Heart right ventricle (tissue), 16 donors: ENCODE results near the gene SLC25A28. TPM values are rescaled to one million over a fixed set of nuclear protein-coding genes. Genes with fewer than 3 reads are reported as not detected.

Experiments used
- ATAC-seq, 8 donors: fragments of 200-7000 bp; cut with Tn5 transposase; one replicate each; pipeline ENCODE4 v1.9.1; 2020; ENCODE audit warnings: mild to moderate bottlenecking in 8 of 8, moderate library complexity in 8 of 8, moderate number of reproducible peaks in 1 of 8
- DNase-seq, 2 donors: peaks; one replicate each; pipeline ENCODE4 v3.0.0-alpha.2; 2020
- H3K27ac ChIP-seq, 10 donors: fragments of 200-600 bp; sonication (generic) in 2 of 10; one replicate each; pipeline versions ENCODE4 v1.5.0 to v1.8.0; 2020 to 2022; ENCODE audit warnings: mild to moderate bottlenecking in 3 of 10
- H3K27me3 ChIP-seq, 7 donors: fragments of 200-600 bp; one replicate each; pipeline ENCODE4 v1.8.0; 2021 to 2022; ENCODE audit warnings: mild to moderate bottlenecking in 2 of 7
- H3K36me3 ChIP-seq, 9 donors: fragments of 200-600 bp; sonication (generic) in 1 of 9; one replicate each; pipeline versions ENCODE4 v1.5.0 to v1.8.0; 2020 to 2022; ENCODE audit warnings: mild to moderate bottlenecking in 2 of 9
- H3K4me1 ChIP-seq, 9 donors: fragments of 200-600 bp; sonication (generic) in 1 of 9; one replicate each; pipeline versions ENCODE4 v1.5.0 to v1.8.0; 2020 to 2022; ENCODE audit warnings: mild to moderate bottlenecking in 4 of 9
- H3K4me3 ChIP-seq, 10 donors: fragments of 200-600 bp; sonication (generic) in 2 of 10; one replicate each; pipeline versions ENCODE4 v1.5.0 to v1.8.0; 2020 to 2022; ENCODE audit warnings: mild to moderate bottlenecking in 7 of 10, moderate library complexity in 2 of 10
- H3K9me3 ChIP-seq, 11 donors: fragments of 200-600 bp in 10 of 11; sonication (generic) in 2 of 11; one replicate each; pipeline versions ENCODE4 v1.5.0 to v1.8.0; 2013 to 2022; ENCODE audit warnings: mild to moderate bottlenecking in 2 of 11, control low read depth in 1 of 11, moderate library complexity in 1 of 11
- WGBS, 2 donors: extraction: QIAGEN DNeasy Blood & Tissue Kit; methylation state at CpG; one replicate each; pipeline ENCODE4 v1.1.7; 2013; ENCODE audit warnings: inconsistent platforms in 1 of 2; 5-methylcytosine and 5-hydroxymethylcytosine counted together
- intact Hi-C, 10 donors: fragments of 100-400 bp; cut with DNase I; formaldehyde crosslinking; loops; one replicate each; pipeline versions ENCODE4 v1.11.1 to v1.14.2; 2022
- polyA plus RNA-seq, 2 donors: library from polyadenylated mRNA; stranded (reverse); fragments of 200-250 nt; gene quantifications; one replicate each; pipeline ENCODE4 v1.2.3, GENCODE V29; 2013
- total RNA-seq, 10 donors: library from RNA; stranded (reverse); fragmentation: NEBNext Ultra II Directional in 3 of 10; extraction: Animal tissue kit (Norgen Biotek cat#: 25700) in 3 of 10; gene quantifications; one replicate each; pipeline versions ENCODE4 v1.2.1 to v1.2.4, GENCODE V29; 2021 to 2023
- TF ChIP-seq, protein P1 (sequence below), 9 donors: fragments of 200-600 bp; sonication (generic) in 2 of 9; IDR thresholded peaks; one replicate each; pipeline versions ENCODE4 v1.5.0 to v1.8.0; 2021 to 2022; ENCODE audit warnings: antibody characterized with exemption in 9 of 9, mild to moderate bottlenecking in 5 of 9, moderate library complexity in 1 of 9
- donor health status: Arrhythmogenic right ventricular cardiomyopathy.
- donor health status: ischemic (EF 13 %, LVEDD 7.1; RV severe dilation, severe dysfunction).
- donor health status: healthy with polysubstance abuse.
- donor health status: DM: no; HTN: yes; CAD: no.
- donor health status: DM: no; HTN: no; CAD: no.
- donor health status: ischemic (EF 25% LVEDD 6.9; RV normal size, moderate dysfunction).
- donor health status: ischemic (EF 25% LVEDD 5.7; RV mildly dilated, moderate dysfunction).
- donor health status: healthy.
- donor health status: DM: yes; HTN: yes; CAD: no.
- donor health status: Ischemic cardiomyopathy.
- donor health status: ischemic (EF 35%, LVEDD 5.7; RV mildly dilated, moderate dysfunction).
- donor health status: nonischemic (EF 11% LVEDD 7.7; RV severe dilation, severe dysfunction).
- donor health status: DM: yes; HTN: yes; CAD: no.
- donor health status: PGD.
- donor health status: ischemic (EF 29% LVEDD 5.4; RV normal size, mild dysfunction).
- donor health status: nonischemic (EF 23%, LVEDD 6.1; RV moderate dilation, normal function).

The SLC25A28 gene
- total and polyA plus RNA-seq, 12 donors: 21.2 to 116 (median 32.1) TPM

DNA sequence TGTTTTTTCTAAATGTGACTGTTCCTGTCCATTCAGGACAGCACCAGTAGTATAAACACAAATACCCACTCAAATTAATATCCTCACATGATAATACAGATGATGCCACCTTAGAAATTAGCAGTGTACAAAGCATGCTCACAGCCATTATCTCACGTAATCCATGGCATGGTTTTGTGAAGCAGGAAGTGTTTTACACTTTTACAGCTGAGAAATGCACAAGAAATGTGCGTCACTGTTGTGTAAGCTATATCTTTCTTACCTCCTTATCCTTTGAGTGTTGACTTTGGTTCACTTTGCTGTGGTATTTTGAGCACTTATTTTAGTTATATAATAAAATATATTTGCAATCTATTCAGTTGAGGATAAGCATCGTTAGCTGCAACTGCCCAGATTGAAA, 55.9 kb downstream of the SLC25A28 start:
- WGBS, 2 donors: 46 to 49% methylated on average over 3 of the region's 3 CpGs
- no peaks in the 10 kb centered on the region for H3K36me3 ChIP-seq
- intact Hi-C loops: loop anchor here in 1 of 10 donors (5.0 kb wide), 1 partner anchor 148 kb away; no protein-coding TSS in a partner anchor
- no peak overlapping the region for H3K27ac ChIP-seq
- DNase-seq (no peak), ATAC-seq (no peak)
- no peaks in the 10 kb centered on the region for H3K9me3 ChIP-seq
- H3K27me3 ChIP-seq: peaks cover 0 to 61% (median 38%) of the 10 kb centered on the region in 7 donors
- H3K4me1 ChIP-seq: no peaks in the 10 kb centered on the region
- H3K4me3 ChIP-seq: no peak overlapping the region
- TF ChIP-seq, protein P1, sequence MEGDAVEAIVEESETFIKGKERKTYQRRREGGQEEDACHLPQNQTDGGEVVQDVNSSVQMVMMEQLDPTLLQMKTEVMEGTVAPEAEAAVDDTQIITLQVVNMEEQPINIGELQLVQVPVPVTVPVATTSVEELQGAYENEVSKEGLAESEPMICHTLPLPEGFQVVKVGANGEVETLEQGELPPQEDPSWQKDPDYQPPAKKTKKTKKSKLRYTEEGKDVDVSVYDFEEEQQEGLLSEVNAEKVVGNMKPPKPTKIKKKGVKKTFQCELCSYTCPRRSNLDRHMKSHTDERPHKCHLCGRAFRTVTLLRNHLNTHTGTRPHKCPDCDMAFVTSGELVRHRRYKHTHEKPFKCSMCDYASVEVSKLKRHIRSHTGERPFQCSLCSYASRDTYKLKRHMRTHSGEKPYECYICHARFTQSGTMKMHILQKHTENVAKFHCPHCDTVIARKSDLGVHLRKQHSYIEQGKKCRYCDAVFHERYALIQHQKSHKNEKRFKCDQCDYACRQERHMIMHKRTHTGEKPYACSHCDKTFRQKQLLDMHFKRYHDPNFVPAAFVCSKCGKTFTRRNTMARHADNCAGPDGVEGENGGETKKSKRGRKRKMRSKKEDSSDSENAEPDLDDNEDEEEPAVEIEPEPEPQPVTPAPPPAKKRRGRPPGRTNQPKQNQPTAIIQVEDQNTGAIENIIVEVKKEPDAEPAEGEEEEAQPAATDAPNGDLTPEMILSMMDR (IDR thresholded peaks at IDR 0.05): no peak

GRCh38 chr10:99562631-99563030, 57.6 kb downstream of the SLC25A28 start:
- Histone ChIP-seq H3K27ac (no peak overlapping the region), H3K4me1 (no peaks in the 10 kb centered on the region), H3K9me3 (no peaks in the 10 kb centered on the region), H3K36me3 (no peaks in the 10 kb centered on the region), H3K27me3 (peaks cover 0 to 57% (median 43%) of the 10 kb centered on the region in 7 donors), H3K4me3 (no peak overlapping the region)
- 30 to 50% methylated on average over 2 of the region's 2 CpGs for WGBS, 2 donors
- TF ChIP-seq, protein P1 (IDR thresholded peaks at IDR 0.05): no peak
- no peak for ATAC-seq
- intact Hi-C loops: loop anchor here in 1 of 10 donors (5.0 kb wide), 1 partner anchor 150 kb away; no protein-coding TSS in a partner anchor
- no peak for DNase-seq

Other genes starting within 250 kb of the SLC25A28 start
- gene GOT1, start 189.8 kb downstream of the SLC25A28 start, total RNA-seq: 100 to 1,000 TPM; 362 to 669 (median 586) TPM
- gene GOT1, start 189.8 kb downstream of the SLC25A28 start, polyA plus RNA-seq: 100 to 1,000 TPM; 114 to 344 TPM
- not detected for gene NKX2-3, start 87.5 kb downstream of the SLC25A28 start, total RNA-seq
- not detected for gene NKX2-3, start 87.5 kb downstream of the SLC25A28 start, polyA plus RNA-seq
- 1 to 10 TPM; 1.7 to 3.8 (median 2.5) TPM for gene ENTPD7, start 39.1 kb upstream of the SLC25A28 start, total RNA-seq
- gene ENTPD7, start 39.1 kb upstream of the SLC25A28 start, polyA plus RNA-seq: 1 to 10 TPM in 1 of 2 donors, under 1 TPM in 1; 0.22 to 1.2 TPM
- gene COX15, start 111.7 kb upstream of the SLC25A28 start, total RNA-seq: 10 to 100 TPM; 29.6 to 47.2 (median 38.7) TPM
- gene COX15, start 111.7 kb upstream of the SLC25A28 start, polyA plus RNA-seq: 10 to 100 TPM; 12.5 to 12.6 TPM
- 10 to 100 TPM; 29.7 to 43.7 (median 35.1) TPM for gene CUTC, start 111.8 kb upstream of the SLC25A28 start, total RNA-seq
- gene CUTC, start 111.8 kb upstream of the SLC25A28 start, polyA plus RNA-seq: 10 to 100 TPM; 36.3 to 40.5 TPM
- under 1 TPM; 0.05 to 0.46 (median 0.21) TPM for gene ABCC2, start 162.2 kb upstream of the SLC25A28 start, total RNA-seq
- gene ABCC2, start 162.2 kb upstream of the SLC25A28 start, polyA plus RNA-seq: 1 to 10 TPM in 1 of 2 donors, under 1 TPM in 1; 0.30 to 1.0 TPM